ENCODE results near the gene DOCK2.

The DOCK2 gene

DNA sequence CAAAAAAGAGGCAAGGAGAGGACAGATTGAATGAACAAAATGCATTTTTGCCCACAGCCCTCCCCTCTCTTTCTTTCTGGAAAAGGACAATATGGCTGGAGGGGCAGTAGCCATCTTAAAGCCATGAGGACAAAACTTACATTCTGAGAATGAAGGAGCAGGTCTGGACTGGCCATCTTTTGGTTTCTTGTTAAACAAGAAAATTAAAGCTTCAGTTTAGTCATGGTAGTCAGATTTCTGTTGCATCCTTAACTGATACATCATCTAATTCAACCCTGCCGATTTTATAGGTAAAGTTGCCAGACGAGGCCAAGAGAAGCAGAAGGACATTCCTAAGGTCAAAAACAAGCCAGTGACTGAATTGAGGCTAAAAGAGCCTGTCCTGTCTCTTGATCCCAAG lies 374.7 kb downstream of the DOCK2 start:
- no peak for TF ChIP-seq TAF1 (IDR thresholded peaks at IDR 0.05; ENCODE audit: borderline replicate concordance, insufficient read depth, low read length)
- no peak for TF ChIP-seq POLR2AphosphoS5 (IDR thresholded peaks at IDR 0.05; ENCODE audit: low read depth, low read length)
- TF ChIP-seq FOXP2 (optimal IDR thresholded peaks at IDR 0.05; ENCODE audit: borderline replicate concordance, extremely low read depth, extremely low read length, insufficient read depth), result no peak
- TF ChIP-seq, protein P1, sequence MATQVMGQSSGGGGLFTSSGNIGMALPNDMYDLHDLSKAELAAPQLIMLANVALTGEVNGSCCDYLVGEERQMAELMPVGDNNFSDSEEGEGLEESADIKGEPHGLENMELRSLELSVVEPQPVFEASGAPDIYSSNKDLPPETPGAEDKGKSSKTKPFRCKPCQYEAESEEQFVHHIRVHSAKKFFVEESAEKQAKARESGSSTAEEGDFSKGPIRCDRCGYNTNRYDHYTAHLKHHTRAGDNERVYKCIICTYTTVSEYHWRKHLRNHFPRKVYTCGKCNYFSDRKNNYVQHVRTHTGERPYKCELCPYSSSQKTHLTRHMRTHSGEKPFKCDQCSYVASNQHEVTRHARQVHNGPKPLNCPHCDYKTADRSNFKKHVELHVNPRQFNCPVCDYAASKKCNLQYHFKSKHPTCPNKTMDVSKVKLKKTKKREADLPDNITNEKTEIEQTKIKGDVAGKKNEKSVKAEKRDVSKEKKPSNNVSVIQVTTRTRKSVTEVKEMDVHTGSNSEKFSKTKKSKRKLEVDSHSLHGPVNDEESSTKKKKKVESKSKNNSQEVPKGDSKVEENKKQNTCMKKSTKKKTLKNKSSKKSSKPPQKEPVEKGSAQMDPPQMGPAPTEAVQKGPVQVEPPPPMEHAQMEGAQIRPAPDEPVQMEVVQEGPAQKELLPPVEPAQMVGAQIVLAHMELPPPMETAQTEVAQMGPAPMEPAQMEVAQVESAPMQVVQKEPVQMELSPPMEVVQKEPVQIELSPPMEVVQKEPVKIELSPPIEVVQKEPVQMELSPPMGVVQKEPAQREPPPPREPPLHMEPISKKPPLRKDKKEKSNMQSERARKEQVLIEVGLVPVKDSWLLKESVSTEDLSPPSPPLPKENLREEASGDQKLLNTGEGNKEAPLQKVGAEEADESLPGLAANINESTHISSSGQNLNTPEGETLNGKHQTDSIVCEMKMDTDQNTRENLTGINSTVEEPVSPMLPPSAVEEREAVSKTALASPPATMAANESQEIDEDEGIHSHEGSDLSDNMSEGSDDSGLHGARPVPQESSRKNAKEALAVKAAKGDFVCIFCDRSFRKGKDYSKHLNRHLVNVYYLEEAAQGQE (IDR thresholded peaks at IDR 0.05; ENCODE audit: insufficient read depth in 1 of 2, low read depth in 2 of 2, low read length in 2 of 2), result no peak
- no peak for TF ChIP-seq SIN3A (IDR thresholded peaks at IDR 0.05; ENCODE audit: borderline replicate concordance, insufficient read depth, low read length)

DNA sequence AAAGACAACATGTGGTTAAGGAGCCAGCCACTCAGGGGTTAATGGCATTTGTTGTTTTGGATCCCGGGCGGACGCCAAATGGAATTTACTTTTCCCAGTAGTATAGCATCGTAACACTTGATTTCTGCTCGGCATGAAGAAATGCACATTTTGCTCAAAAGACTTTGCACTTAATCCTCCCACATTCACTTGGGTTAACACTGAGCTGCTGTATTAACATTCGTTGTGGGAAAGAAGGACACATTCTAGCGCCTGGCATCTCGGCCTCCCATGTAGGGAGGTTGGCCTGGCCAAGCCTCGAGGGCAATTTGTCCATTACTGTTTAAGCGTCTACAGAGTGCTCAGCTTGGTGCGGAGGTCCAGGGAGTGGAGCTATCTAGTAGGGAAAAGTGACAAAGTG lies 375.5 kb downstream of the DOCK2 start:
- TF ChIP-seq, protein P1 (IDR thresholded peaks at IDR 0.05; ENCODE audit: insufficient read depth in 1 of 2, low read depth in 2 of 2, low read length in 2 of 2), result no peak

DNA sequence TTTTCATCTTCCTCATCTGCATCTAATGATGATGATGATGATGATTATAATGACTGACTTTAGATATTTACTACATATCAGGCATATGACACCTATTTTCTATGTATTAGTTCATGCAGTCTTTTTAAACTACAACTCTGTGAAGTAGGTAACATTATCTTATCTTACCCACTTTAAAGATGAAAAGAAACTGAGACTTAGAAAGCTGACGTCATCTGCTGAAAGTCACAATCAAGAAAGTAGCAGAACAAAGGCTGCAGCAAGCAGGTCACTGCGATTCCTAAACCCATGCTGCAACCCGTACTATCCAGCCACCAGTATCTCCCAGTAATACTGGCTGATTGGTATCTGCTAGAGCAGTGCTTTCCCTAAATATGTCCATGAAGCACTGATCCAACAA lies 383.3 kb downstream of the DOCK2 start:
- TF ChIP-seq TAF1 (IDR thresholded peaks at IDR 0.05; ENCODE audit: borderline replicate concordance, insufficient read depth, low read length) (no peak), FOXP2 (optimal IDR thresholded peaks at IDR 0.05; ENCODE audit: borderline replicate concordance, extremely low read depth, extremely low read length, insufficient read depth) (no peak), SIN3A (IDR thresholded peaks at IDR 0.05; ENCODE audit: borderline replicate concordance, insufficient read depth, low read length) (no peak), POLR2AphosphoS5 (IDR thresholded peaks at IDR 0.05; ENCODE audit: low read depth, low read length) (no peak)
- TF ChIP-seq, protein P1 (IDR thresholded peaks at IDR 0.05; ENCODE audit: insufficient read depth in 1 of 2, low read depth in 2 of 2, low read length in 2 of 2), result no peak

DNA sequence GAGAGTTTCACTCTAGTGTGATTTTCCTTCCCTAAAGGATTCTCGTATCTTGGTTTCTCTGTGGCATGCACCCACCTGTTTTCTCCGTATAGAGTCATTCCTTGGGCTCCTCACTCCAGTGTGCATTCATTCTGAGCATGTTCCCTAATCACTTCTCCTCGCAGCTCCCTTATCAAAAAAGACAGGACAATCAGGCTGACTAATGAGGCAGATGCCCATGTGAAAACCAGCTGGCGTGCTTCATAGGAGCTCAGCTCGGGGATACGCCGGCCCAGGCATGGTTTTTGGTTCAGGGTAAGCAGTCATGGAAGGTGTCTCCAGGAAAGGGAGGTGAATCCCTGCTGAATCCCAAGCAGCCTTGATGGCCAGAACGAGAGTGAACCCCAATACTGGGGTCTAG lies 384.4 kb downstream of the DOCK2 start:
- TF ChIP-seq, protein P1 (IDR thresholded peaks at IDR 0.05; ENCODE audit: insufficient read depth in 1 of 2, low read depth in 2 of 2, low read length in 2 of 2), result no peak
- no peak for TF ChIP-seq POLR2AphosphoS5 (IDR thresholded peaks at IDR 0.05; ENCODE audit: low read depth, low read length)
- no peak for TF ChIP-seq FOXP2 (optimal IDR thresholded peaks at IDR 0.05; ENCODE audit: borderline replicate concordance, extremely low read depth, extremely low read length, insufficient read depth)
- TF ChIP-seq SIN3A (IDR thresholded peaks at IDR 0.05; ENCODE audit: borderline replicate concordance, insufficient read depth, low read length), result no peak
- no peak for TF ChIP-seq TAF1 (IDR thresholded peaks at IDR 0.05; ENCODE audit: borderline replicate concordance, insufficient read depth, low read length)

DNA sequence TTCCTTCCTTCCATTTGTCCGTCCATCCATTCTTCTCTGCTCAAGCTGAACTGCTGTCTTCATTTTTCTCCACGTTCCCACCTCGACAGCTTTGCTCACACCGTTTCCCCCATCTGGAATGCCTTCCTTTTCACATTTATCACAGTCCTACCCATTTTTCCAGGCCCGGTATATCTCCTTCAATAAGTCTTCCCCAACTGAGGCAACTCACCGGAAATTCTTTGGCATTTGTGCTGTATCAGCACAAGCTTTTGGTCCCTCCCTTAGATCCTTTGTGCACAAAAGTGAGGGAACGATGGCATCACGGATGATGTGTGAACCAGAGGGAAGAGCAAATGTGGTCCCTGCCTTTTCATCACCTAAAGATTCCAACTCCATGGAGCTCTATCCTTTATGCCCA lies 388.8 kb downstream of the DOCK2 start:
- TF ChIP-seq SIN3A (IDR thresholded peaks at IDR 0.05; ENCODE audit: borderline replicate concordance, insufficient read depth, low read length) (no peak), TAF1 (IDR thresholded peaks at IDR 0.05; ENCODE audit: borderline replicate concordance, insufficient read depth, low read length) (no peak), FOXP2 (optimal IDR thresholded peaks at IDR 0.05; ENCODE audit: borderline replicate concordance, extremely low read depth, extremely low read length, insufficient read depth) (no peak), POLR2AphosphoS5 (IDR thresholded peaks at IDR 0.05; ENCODE audit: low read depth, low read length) (no peak)
- TF ChIP-seq, protein P1 (IDR thresholded peaks at IDR 0.05; ENCODE audit: insufficient read depth in 1 of 2, low read depth in 2 of 2, low read length in 2 of 2), result no peak
